Left ventricle myocardium inferior (tissue), 1 donor: ENCODE results near the gene PDGFRA. TPM values are rescaled to one million over a fixed set of nuclear protein-coding genes. Genes with fewer than 3 reads are reported as not detected.

Experiments
- DNase-seq: peaks from one replicate; pipeline ENCODE4 v3.0.0-alpha.2; 2020
- H3K27ac ChIP-seq: fragments of 200-600 bp; replicated peaks from 2 replicates; pipeline ENCODE4 v1.8.0; 2021
- H3K27me3 ChIP-seq: fragments of 200-600 bp; 2 replicates; pipeline ENCODE4 v1.8.0; 2021; ENCODE audit warnings: low read depth
- H3K36me3 ChIP-seq: fragments of 200-600 bp; 2 replicates; pipeline ENCODE4 v1.8.0; 2021
- H3K4me1 ChIP-seq: fragments of 200-600 bp; 2 replicates; pipeline ENCODE4 v1.8.0; 2021
- H3K4me3 ChIP-seq: fragments of 200-600 bp; 2 replicates; pipeline ENCODE4 v1.8.0; 2021; ENCODE audit warnings: mild to moderate bottlenecking, moderate library complexity
- H3K9me3 ChIP-seq: fragments of 200-600 bp; replicated peaks from 2 replicates; pipeline ENCODE4 v1.8.0; 2021
- CTCF ChIP-seq: fragments of 200-600 bp; IDR thresholded peaks from 2 replicates; pipeline ENCODE4 v1.8.0; 2021; ENCODE audit warnings: antibody characterized with exemption, mild to moderate bottlenecking, borderline replicate concordance
- intact Hi-C: fragments of 100-400 bp; cut with micrococcal nuclease; formaldehyde crosslinking; loops from one replicate; pipeline ENCODE4 v1.11.0; 2022
- total RNA-seq: library from RNA; stranded (reverse); fragmentation: NEBNext Ultra II Directional; extraction: Animal tissue kit (Norgen Biotek cat#: 25700); gene quantifications from one replicate; pipeline ENCODE4 v1.2.1, GENCODE V29; 2021
- donor health status: DM: no; HTN: yes; CAD: no; lungs with severe emphysema.

The PDGFRA gene
- total RNA-seq, 1 donor from 2014 or later, result 24.8 TPM

- H3K27me3 ChIP-seq, result peaks cover 26% of the 10 kb centered on the region
- TF ChIP-seq CTCF, result no peak
- intact Hi-C loops, result loop anchor here (2.0 kb wide), 1 partner anchor 280 kb away; no protein-coding TSS in a partner anchor
- no peak for DNase-seq
- no peak overlapping the region for H3K4me3 ChIP-seq
- peak overlapping the region; percentile 74 for H3K27ac ChIP-seq
- H3K9me3 ChIP-seq, result no peaks in the 10 kb centered on the region
- H3K4me1 ChIP-seq, result peaks cover 11% of the 10 kb centered on the region
- H3K36me3 ChIP-seq, result no peaks in the 10 kb centered on the region
Measured at GRCh38 chr4:54213001-54213400, 16.1 kb upstream of the PDGFRA start.

DNA sequence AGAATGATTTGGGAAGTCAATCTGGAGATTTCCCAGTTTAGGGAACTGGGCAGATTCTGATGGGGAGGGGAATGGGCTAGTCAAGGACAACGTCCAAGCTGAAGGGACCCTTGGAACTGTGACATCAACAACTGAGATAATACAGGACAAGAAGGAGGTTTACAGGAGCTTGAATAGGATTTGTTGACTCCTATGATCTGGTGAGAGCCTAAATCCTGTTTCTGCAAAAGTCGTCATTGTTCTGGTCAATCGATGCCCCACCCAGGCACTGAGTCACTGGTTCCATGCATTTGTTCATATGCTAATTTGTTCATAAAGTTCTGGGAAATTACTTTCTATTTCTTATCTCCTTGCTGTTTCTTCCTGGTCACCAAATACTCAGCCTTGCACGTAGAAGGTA is 15.3 kb upstream of the PDGFRA start:
- Histone ChIP-seq H3K27me3 (peaks cover 29% of the 10 kb centered on the region), H3K36me3 (no peaks in the 10 kb centered on the region), H3K27ac (peak overlapping the region; percentile 74), H3K4me3 (no peak overlapping the region), H3K9me3 (no peaks in the 10 kb centered on the region), H3K4me1 (peaks cover 13% of the 10 kb centered on the region)
- intact Hi-C loops, result loop anchor here (2.0 kb wide), 1 partner anchor 281 kb away; no protein-coding TSS in a partner anchor
- no peak for DNase-seq
- TF ChIP-seq CTCF, result no peak

DNA sequence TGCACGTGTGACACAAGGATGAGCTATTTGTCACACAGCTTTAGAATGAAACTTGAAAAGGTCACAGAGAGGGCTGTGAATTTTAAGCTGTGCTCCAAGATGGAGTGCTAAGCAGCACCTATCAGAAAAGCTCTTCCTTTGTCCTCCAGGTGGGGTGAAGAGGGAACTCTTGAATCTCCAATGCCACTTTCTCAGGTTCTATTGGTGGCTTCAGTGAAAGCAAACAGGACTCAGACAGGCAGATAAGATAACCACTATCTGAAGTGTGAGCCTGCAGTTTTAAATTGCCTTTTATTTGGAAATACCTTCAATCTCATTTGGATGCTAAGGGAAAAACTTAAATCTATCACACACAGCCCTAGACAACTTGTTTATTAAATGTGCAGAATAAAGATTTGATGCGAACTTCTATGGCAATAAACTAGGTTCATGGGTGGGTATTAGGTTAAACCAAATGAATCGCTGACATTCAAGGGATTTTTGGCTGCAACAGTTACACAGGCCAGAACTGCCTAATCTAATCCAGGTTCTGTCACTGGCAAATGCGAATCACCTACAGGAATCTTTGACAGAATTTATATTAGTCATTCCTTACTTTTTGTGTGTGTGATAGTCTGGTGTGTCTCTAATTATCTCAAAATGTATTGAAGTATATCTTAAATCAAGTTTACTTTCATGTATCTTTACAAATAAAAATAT is 13.6 kb upstream of the PDGFRA start:
- DNase-seq, result no peak
- H3K9me3 ChIP-seq, result no peaks in the 10 kb centered on the region
- H3K27me3 ChIP-seq, result peaks cover 25% of the 10 kb centered on the region
- no peak overlapping the region for H3K27ac ChIP-seq
- H3K36me3 ChIP-seq, result no peaks in the 10 kb centered on the region
- peaks cover 13% of the 10 kb centered on the region for H3K4me1 ChIP-seq
- no peak overlapping the region for H3K4me3 ChIP-seq
- intact Hi-C loops, result no loop called here
- TF ChIP-seq CTCF, result no peak

DNA sequence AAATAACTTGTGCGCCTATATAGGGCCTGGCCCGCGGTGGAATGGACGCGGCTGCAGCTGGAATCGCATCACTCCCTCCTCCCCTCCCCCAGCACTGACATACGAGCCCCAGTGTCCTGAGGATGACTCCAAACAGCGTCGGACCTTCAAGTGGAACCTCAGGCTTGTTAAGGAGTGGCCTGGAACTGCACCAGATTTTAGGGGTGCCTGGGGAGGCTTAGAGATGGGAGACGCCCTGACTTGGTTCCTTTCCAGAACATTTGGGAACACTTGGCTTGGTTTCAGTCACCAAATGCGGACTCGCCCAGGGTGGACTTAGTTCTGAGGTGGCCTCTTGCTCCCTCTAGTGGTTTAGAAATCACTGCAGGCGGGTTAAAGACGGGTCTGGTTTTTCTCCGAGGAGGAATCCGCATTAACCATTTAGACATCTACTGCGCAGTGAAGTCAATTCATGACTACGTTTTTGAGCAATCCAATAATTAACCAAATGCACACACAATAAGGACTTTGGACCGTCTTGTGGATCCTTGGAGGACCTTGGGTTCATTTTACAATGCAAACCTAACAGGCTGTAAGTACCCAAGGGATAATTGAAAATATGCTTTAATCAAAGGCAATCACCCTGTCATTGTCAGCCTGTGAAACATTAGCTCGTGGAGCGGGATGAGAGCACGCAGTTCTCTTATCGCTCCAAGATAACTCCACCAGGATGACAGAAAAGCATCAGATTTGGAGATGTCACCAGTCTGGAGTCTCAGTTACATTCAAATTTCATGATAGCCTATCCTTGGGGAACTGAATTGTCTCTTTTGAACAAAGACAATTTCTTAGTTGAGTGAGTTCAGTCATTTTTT is 11.2 kb upstream of the PDGFRA start:
- H3K9me3 ChIP-seq, result no peaks in the 10 kb centered on the region
- peaks cover 41% of the 10 kb centered on the region for H3K27me3 ChIP-seq
- H3K4me1 ChIP-seq, result peaks cover 13% of the 10 kb centered on the region
- H3K27ac ChIP-seq, result peak overlapping the region; percentile 48
- H3K36me3 ChIP-seq, result no peaks in the 10 kb centered on the region
- peak overlapping the region; percentile 62 for H3K4me3 ChIP-seq
- DNase-seq, result peak; percentile 80
- peak; percentile 95 for TF ChIP-seq CTCF
- intact Hi-C loops, result no loop called here

DNA sequence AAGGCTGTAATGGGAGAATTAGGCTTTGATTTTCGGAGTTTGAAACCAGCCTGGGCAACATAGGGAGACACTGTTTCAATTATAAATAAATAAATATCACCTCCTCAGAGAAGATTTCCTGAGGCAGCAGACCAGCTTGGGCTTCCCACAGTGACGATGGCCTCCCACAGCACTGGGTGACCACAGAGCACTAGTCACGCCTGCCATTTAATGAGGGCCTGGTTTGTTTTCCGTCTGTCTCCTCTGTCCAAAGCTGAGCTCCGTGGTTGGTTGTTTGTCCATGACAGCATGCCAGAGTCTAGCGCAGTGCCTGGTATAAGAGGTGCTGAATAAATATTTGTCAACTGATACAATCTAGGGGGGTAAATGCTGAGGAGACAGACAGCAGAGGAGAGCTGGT is 10.4 kb upstream of the PDGFRA start:
- H3K36me3 ChIP-seq, result no peaks in the 10 kb centered on the region
- intact Hi-C loops, result no loop called here
- H3K27me3 ChIP-seq, result peaks cover 50% of the 10 kb centered on the region
- no peak for DNase-seq
- peaks cover 5% of the 10 kb centered on the region for H3K4me1 ChIP-seq
- no peak for TF ChIP-seq CTCF
- no peak overlapping the region for H3K27ac ChIP-seq
- no peaks in the 10 kb centered on the region for H3K9me3 ChIP-seq
- H3K4me3 ChIP-seq, result no peak overlapping the region
